PFSK-1 (cell line): ENCODE results near the gene ARHGEF4.

Experiments used
- REST ChIP-seq, 2 experiments: IDR thresholded peaks; 2 replicates each; pipeline versions ENCODE4 v1.6.1 to v1.8.0; 2011 to 2012; ENCODE audit warnings: low read depth in 2 of 2, low read length in 2 of 2, control low read depth in 1 of 2, inconsistent platforms in 1 of 2, mild to moderate bottlenecking in 1 of 2, moderate library complexity in 1 of 2; ENCODE audit not compliant: insufficient read depth in 1 of 2
- SIN3A ChIP-seq: IDR thresholded peaks from 2 replicates; pipeline ENCODE4 v1.6.1; 2012; ENCODE audit warnings: mild to moderate bottlenecking, low read length, moderate library complexity, borderline replicate concordance; ENCODE audit not compliant: insufficient read depth
- TAF1 ChIP-seq: IDR thresholded peaks from 2 replicates; pipeline ENCODE4 v1.6.1; 2012; ENCODE audit warnings: low read length, control low read depth, borderline replicate concordance; ENCODE audit not compliant: insufficient read depth

- TF ChIP-seq SIN3A, result no peak
- TF ChIP-seq REST (IDR thresholded peaks at IDR 0.05; ENCODE audit: insufficient read depth in 1 of 2, low read depth in 2 of 2, low read length in 2 of 2), result no peak
- no peak for TF ChIP-seq TAF1
Measured at GRCh38 chr2:130791617-130791939, 45.1 kb upstream of the ARHGEF4 start.
